Cortex of kidney (tissue), 1 donor: ENCODE measurements around the gene SHANK1.

Experiments
- DNase-seq: peaks from one replicate; lab custom pipeline; 2025; lab: John Stamatoyannopoulos, UW

The SHANK1 gene

DNA sequence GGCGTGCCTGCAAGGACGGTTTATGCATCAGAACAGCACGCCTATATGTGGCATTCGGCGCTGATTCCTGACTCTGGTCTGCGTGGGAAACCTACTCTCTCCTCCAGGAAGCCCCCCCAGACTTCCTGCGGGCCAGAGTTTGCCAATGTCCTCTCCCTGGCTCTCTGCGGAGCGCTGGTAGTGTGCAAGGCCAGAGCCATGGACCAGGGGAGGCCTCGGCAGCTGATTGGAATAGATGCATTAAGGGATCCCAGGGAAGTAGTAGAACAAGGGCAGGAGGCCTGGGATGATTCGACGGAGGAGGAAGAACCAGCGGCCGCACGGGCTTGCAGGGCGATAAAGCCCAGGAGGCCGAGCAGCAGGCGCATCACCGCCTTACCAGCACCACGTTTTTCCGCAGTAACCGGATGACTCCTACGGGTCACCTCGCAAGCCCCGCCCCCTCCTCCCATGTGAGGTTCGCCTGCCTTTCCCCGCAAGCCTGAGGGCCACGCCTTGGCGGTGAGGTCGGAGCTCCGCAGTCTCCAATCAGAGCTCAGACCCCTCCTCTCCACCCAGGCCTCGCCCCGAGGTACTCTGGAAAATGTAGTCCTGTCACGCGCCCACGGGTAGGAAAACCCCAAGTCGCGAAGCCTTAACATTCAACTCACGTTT, 8.6 kb upstream of the SHANK1 start:
- no peak for DNase-seq

DNA sequence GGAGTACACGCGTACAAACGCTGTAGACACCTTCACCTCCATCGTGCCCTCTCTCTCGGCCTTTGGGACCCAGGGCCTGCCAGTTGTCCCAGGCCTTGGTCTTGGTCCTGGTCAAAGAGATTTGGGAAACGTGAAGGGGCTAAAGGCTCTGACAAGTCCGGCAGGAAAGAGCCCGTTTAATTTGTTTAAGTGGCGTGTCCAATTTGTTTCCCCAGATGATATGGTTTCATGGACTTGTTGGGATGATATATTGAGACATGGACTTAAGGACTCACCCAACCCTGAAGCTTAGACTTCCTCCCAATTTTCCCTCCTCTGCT, 6.3 kb upstream of the SHANK1 start:
- no peak for DNase-seq

- no peak for DNase-seq
Observed at GRCh38 chr19:50725218-50725910, 5.8 kb upstream of the SHANK1 start.

GRCh38 chr19:50724522-50725217, 5.1 kb upstream of the SHANK1 start:
- DNase-seq, result peak; percentile 42

GRCh38 chr19:50723735-50724521, 4.3 kb upstream of the SHANK1 start:
- DNase-seq, result no peak

GRCh38 chr19:50723069-50723468, 3.5 kb upstream of the SHANK1 start, which contains the start of gene CLEC11A:
CLEC11A (plus strand) TSS chr19:50723364; CDS start chr19:50723526, 162 bp downstream.
- no peak for DNase-seq

DNA sequence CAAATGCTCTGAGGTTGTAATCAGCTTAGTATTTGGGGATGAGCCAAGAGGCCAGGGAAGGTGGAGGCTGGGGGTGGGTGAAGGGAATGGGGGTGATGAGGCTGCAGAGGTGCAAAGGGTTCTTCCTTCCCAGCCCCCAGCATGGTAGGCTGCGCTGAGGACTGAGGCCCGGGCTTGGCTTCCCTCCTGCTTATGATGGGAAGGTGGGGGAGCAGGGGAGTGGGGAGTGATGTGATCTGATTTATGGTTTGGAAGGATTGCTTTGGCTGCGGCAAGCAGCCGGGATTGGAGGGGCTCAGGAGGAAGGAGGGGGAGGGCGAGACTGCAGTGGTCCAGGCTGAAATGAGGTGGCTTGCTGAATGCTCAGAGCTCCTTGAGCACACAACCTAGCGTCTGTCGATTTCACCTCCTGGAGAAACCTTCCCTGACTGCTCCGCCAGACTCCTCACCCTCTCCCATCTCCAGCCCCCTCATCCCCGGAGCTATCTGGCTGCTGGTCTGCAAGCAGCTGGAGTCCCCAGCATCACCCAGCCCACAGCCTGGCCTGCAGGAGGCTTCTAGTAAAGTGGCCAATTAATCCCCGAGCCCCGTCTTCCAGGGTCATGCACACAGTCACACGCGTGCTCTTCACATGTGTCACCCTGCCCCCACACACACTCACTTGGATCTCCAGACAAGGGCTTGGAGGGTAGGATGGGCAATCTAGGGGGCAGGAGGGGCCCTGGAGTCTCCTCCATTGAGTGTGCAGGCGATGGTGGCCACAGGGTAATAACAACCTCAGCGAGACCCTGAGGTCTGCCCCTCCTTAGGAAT, 2.8 kb upstream of the SHANK1 start:
- no peak for DNase-seq

- DNase-seq, result no peak
Observed at GRCh38 chr19:50721441-50722137, 2.0 kb upstream of the SHANK1 start.

DNA sequence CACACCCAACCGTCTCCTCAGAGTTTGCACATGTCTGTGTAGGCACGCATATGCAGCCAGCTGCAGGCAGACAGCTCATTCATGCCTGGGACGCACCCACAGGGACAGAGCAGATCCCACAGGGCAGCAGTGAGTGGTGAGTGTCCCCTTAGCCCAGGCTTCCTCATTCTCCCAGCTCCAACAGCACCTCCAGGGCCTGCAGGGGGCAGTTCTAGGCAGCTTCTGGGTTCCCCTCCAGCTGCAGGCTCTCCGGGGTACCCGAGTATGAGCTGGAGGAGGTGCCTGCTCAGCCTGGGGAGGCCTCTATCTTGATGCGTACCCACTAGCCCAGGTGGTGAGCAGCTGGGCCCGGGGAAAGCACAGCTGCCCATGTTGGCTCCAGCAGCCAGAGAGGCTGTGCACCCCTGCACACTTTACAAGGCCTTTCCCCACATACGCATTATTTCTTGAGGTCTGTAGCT, 1.3 kb upstream of the SHANK1 start:
- DNase-seq, result no peak

DNA sequence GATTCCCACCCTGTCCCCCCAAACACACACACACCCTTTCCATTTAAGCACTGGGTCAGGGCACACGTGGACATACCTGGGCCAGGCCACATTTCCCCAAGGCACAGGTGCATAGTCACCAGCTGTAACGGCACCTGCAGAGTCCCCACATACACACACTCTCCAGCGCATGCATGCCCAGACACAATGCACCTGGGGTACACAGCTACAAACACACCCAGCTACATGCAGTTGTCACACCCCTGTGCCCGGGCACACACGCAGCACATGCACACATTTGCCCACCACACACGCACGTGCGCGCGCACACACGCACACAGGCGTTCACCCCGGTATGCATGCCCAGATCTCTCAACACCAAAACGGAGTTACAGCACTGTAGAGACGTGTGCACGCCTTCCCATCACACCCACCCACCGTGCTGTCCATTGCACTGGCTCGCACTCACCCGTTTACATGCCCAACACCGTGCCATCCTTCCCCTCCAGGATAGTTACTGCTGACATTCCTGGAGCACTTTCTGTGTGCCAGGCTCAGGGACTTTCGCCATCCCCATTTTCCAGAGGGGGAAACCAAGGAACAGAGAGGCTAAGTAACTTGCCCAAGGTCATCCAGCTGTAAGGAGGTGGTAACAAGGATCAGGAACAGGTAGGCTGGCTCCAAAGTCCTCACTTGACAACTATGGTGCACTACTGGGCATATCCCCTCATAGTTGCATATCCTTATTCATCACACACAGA, 749 bp upstream of the SHANK1 start:
- DNase-seq, result no peak

DNA sequence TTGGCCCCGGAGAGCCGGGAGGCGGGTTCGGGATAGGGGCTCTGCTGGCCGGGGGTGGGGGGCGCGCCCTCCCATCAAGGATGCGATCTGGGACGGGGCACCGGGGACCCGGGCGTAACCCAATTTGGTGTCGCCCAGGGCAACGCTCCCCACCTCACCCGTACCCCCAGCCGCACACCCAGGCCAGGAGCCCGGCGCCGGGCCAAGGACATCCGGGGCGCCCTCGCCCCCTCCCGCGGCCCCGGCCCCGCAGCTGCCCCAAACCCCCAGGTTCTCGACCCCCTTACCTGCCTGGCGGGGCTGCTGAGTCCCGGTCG, 525 bp downstream of the SHANK1 start:
- no peak for DNase-seq

GRCh38 chr19:50718255-50719118, 1.1 kb downstream of the SHANK1 start:
- DNase-seq, result no peak

GRCh38 chr19:50717891-50718254, 1.7 kb downstream of the SHANK1 start:
- DNase-seq, result no peak

DNA sequence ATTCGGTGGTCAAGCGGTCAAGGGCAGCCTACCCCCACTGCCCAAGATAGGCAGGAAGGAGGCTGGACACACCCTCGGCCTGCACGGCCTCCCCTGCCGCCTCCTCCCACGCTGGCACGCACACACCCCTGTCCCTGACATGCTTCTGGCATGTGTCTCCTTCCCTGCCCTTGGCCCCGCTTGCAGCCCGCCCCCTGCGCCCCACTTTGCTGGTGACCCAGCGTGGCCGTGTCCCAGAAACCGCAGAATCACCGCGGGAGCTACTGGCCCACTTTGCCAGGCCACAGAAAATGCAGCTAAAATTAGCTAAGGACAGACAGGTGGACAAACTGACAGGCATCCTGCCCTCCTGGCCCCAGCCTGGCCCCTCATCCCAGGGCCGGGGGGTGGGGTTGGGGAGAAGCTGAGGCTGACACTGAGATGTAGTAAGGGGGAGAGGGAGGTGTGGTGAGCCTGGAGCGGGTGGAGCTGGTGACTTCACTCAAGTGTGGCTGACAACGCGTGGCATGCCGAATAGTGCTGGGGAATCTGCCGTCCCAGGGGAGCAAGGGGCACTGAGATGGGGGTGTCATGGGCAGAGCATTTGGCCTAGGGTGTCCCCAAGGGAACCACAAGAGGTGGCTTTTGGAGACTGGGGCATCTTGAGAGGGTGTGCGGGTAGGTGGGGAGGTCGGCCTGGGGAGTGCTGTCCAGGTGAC, 2.4 kb downstream of the SHANK1 start:
- DNase-seq, result no peak

DNA sequence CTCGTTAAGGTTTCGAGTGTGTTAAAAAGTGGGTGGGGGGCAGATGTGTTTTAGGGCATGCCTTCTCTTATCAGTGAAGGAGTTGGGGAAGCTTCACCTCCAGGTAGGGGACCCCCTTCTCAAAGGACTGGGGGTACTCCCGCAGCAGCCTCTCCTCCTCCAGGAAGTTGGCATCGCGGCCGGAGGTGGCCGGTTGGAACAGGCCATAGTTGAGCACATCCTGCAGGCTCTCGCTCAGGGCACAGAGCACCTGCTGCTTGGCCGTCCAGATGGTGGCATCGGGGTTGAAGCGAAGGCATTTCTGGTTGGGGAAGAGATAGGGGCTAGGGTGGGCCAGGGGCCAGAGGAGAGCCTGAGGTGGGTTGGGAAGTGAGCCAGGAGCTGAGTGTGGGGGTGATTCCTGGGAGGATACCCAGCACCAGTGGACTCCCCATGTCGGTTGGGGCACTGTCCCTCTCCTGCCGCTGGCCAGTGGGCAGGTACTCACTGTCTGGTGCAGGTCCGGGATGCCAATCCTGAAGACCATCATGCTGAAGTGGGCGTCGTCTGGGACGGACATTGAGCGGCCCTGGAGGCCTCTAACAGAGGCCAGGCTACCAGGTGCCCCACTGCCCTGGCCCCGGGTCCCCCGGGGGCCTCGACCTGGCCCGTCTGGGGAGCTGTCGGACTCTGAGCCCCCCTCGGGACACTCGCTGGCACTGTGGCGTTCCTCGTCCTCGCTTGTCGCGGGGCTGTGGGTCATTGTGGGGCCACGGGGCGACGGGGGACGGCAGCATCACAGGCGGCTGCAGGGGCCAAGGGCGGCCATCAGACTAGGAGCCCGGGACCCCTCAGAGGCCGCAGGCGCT, 3.2 kb downstream of the SHANK1 start:
- DNase-seq, result no peak

- no peak for DNase-seq
Observed at GRCh38 chr19:50713556-50714236, 5.9 kb downstream of the SHANK1 start.

DNA sequence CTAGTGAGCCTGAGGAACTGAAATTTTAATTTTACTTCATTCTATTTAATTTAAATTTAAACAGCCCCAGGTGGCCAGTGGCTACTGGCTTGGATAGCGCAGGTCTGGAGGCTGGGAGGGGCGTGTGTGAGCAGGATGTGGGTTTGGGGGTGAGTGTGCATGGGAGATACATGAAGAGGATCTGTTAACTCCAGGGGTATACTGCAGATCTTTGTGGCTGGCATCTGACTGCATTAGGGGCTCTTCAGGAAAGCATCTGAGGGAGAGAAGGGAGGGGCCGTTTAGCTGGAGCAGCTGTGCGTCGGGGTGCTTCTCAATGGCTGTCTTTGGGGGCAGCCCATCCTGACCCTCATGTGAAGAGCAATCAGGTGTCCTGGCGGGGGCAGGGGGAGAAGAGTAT, 6.8 kb downstream of the SHANK1 start:
- DNase-seq, result no peak
